ENCODE measurements around the gene PRKG2. TPM values are rescaled to one million over a fixed set of nuclear protein-coding genes. Genes with fewer than 3 reads are reported as not detected.

The PRKG2 gene, protein sequence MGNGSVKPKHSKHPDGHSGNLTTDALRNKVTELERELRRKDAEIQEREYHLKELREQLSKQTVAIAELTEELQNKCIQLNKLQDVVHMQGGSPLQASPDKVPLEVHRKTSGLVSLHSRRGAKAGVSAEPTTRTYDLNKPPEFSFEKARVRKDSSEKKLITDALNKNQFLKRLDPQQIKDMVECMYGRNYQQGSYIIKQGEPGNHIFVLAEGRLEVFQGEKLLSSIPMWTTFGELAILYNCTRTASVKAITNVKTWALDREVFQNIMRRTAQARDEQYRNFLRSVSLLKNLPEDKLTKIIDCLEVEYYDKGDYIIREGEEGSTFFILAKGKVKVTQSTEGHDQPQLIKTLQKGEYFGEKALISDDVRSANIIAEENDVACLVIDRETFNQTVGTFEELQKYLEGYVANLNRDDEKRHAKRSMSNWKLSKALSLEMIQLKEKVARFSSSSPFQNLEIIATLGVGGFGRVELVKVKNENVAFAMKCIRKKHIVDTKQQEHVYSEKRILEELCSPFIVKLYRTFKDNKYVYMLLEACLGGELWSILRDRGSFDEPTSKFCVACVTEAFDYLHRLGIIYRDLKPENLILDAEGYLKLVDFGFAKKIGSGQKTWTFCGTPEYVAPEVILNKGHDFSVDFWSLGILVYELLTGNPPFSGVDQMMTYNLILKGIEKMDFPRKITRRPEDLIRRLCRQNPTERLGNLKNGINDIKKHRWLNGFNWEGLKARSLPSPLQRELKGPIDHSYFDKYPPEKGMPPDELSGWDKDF
- total RNA-seq (ENCODE audit: low replicate concordance), result 0.15 and 18.0 TPM in 2 replicates

DNA sequence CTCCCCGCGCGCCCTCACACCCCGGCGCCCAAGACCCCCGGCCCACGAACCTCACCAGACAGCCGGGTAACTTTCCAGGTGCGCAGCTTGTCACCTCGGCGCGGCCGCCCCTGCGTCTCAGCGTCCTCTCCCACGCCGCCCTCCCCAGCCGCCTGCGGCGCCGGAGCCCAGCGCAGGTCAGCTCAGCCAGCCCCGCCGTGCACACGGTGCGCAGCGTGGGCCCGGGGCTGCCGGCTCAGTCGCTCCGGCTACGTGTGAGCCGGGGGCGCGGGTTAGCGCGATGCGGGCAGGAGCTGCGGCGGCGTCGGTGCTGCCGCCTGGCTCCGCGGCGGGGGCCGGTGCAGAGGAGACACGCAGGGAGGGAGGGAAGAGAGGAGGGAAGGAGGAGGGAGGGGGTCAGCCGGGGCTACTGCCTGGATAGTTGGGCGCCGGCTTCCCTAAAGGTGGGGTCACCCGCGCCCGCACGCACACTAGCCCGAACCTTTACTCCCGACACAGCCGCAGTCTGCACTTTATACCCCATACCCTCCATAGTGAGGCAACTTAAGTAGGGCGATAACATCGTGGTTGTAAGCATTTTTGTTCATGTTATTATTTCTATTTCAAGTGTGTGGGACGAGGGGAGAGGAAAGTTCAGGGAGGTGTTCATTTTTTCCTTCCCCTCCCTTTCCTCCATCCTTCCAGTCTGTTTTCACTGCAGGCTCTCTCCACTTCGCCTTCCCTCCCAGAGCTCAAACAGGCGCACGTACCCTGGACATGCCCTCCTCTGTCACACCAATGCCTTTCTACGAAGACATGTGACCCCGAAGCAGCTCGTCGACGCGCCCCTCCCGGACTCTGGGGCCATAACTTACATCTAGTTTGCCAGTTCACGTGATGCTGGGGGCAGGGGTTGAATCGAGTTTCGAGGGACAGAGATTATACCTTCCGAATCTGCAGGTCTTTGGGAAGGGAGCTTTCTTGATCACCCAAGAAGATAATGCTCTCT is at the start of gene PRKG2:
Gene PRKG2, minus strand, starts transcription at position 342 of the 988 bp plus-strand sequence. CDS start 10,175 bp downstream, outside the sequence.

Other genes with a start within 250 kb of the PRKG2 start
- under 0.01 and 0.12 TPM in 2 replicates for gene BMP3, start 184.5 kb downstream of the PRKG2 start, total RNA-seq (ENCODE audit: low replicate concordance)

Data from smooth muscle cell of the coronary artery (primary cell).